Renal cortical epithelial cell (primary cell): ENCODE measurements around the gene EXOC4. TPM values are rescaled to one million over a fixed set of nuclear protein-coding genes. Genes with fewer than 3 reads are reported as not detected.

ENCODE experiments used
- DNase-seq: peaks from one replicate; pipeline ENCODE4 v3.0.0-alpha.2; 2011; ENCODE audit warnings: low read depth
- total RNA-seq: library from RNA; depleted of rRNA; stranded (reverse); fragments of >200 nt; gene quantifications from 2 replicates; pipeline ENCODE4 v1.2.3, GENCODE V29; 2014

EXOC4 gene
- total RNA-seq, 1 donor from 2014 or later, result 144 TPM

DNA sequence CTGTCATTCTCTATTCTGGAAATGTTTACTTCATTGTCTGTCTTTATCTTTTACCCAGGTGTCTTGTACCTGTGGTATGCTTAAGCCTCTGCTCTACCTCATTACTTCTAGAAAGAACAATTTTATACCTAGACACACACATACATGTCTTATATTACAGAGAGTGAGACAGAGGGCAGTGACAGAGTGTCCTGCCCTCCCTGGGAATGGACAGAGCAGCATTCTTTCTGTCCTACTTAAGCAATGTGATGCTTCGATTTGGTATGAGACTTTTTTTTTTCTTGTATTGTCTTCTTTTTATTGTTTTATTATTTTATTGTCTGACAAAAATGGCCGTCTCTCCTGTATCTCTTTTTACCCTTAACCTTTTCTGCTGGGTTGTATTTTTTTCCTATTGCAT, 286.1 kb downstream of the EXOC4 start:
- no peak for DNase-seq

DNA sequence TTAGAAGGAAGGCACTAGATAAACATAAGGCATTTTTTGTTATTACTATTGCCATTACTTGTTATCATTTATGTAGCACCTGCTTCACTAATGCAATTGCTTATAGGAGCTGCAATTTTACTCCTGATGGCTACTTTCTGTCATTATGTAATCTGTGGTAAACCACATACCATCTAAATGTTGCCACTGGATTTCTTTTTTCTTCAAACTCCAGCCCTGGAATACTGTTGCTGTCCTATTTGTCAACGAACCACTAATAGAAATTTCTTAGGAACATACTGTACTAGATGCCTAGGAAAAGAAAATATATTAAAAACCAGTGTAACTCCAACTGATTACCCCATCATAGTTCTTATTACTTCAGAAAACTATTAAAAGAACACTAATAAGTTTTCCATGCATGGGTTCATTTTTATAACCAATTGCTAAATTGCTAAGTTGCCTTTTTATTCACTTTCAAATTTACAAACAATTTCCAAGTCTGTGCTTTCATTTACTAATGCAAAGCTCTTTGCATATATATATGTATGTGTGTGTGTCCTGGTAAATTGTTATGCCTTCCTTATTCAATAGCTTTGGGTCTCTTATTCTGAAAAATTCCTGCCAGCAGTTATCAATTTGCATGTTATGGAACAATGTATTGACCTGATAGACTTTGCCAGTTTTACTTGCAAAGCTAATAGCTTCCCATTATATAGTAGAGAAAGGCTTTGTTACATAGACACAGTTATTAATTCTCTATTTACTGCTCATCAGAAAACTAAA, 287.4 kb downstream of the EXOC4 start:
- no peak for DNase-seq

DNA sequence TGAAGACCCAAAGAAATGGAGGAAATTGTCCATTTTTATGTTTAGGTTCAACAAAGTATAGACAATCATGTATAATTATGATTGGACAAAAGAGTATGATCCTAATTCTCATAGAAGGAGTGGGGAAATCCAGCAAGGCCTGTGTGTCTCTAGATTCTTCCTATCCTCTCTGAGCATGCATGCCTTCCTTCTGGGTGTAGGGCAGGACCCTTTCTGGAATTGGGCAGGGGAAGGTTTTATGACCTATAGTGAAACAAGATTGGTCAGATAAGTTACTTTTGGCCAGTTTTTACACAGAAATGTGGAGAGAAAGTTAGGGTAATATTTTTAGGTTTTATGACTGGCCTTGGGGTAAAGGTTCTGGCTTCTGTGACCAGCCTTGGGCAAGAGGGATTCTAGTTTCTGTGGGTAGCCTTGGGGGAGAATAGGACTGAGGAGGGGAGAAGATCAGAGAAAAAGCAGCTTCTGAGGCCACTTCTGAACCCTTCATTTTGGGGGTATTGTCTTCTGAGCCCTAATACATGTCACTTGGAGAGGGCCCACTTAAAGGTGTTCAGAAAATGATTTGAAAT, 289.4 kb downstream of the EXOC4 start:
- DNase-seq, result no peak

DNA sequence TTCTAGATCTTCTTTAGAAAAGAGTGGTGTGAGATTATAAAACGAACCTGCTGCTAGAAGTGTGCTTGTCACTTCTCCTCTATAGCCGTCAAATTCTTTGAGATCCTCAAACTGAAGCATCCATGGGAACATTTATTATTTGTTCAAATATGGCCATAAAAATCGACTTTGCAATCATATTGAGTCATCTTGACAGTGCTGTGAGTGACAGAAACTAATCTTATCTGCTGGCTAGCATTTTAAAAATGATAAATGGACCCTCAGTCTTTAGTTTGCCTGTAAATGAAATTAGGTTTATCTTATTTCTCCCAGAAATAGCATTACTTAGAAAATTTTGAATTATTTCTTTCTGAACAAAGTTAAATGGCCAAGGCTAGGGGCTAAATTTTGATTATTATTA, 290.8 kb downstream of the EXOC4 start:
- no peak for DNase-seq

DNA sequence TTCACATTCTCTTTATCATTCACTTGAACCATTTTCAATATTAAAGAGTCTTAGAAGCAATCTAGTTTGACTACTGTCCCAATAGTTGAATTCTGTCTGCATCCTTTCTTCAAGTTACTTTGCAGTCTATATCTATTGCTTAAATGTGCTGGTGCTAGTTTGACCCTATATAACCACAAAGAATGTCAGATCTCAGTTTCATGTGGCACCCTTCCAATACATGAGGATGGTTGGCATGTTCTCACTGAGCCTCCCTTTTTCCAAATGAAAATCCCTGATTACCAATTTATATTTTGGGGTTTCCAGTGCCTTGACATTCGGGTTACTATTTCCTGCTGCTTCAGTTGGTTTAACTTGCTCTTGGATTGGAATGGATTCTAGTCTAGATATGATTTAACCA, 292.7 kb downstream of the EXOC4 start:
- peak; percentile 18 for DNase-seq

DNA sequence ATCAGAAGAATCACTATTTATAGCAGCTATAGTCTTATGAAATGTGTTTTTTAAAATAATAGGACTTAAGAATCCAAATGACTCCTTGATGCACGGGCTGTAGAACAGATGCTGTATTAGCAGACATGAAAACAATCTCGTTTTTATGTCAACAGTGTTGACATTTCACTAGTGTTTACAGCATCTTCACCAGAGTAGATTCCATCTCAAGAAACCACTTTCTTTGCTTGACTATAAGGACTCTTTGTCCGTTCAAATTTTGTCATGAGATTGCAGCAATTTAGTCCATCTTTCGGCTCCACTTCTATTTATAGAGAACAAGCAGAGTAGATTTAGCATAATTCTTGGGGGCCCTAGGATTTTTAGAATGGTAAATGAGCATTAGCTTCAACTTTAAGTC, 295.1 kb downstream of the EXOC4 start:
- DNase-seq, result no peak

DNA sequence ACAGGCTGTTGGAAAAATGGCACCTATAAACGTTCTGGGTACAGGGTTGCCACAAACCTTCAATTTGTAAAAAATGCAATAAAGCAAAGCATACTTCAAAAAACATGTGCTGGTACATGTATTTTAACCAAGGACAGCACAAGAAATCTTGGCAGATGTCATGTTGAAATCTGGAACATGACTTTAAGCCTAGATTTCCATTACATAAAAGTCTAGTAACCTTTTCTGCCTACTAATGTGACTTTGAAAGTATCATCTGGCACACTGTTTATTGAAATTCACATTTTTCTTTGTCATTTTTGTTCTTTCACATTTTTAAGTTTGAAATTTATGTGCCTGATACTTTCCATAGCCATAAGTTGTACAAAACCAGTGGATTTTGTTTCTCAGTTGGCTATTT, 296.8 kb downstream of the EXOC4 start:
- DNase-seq, result no peak

DNA sequence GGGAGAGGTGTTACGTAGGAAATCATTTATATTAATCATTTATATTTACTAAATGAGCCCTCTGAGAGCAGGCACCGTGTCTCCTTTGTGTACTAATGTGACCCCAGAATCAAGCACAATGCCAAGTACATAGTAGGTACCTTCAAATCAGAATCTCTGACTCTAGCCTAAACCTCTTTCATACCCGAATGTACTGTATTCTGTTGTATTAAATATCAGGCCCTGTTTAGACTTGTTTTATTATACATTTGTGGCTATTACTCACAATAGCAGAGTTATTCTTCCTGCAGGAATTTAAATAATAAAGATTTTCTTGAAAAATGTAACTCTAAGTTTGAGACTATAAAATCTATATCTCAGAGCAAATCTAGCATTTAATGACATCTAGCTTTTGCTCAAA, 297.3 kb downstream of the EXOC4 start:
- DNase-seq, result no peak

DNA sequence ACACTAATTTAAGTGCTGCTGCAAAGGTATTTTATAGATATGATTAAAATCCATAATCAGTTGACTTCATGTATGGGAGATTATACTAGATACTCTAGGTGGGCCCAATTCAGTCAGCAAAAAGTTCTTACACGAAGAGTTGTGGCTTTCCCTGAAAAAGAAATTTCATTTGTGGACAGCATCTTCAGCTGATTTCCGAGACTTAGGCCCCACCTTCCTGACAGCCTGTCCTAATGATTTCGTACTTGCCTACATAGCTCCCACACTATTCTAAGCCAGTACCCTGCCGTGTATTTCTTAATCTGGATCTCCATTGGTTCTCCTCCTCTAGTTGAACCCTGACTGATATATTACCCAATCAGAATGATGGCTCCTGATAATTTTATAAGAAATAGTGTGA, 297.9 kb downstream of the EXOC4 start:
- DNase-seq, result no peak

DNA sequence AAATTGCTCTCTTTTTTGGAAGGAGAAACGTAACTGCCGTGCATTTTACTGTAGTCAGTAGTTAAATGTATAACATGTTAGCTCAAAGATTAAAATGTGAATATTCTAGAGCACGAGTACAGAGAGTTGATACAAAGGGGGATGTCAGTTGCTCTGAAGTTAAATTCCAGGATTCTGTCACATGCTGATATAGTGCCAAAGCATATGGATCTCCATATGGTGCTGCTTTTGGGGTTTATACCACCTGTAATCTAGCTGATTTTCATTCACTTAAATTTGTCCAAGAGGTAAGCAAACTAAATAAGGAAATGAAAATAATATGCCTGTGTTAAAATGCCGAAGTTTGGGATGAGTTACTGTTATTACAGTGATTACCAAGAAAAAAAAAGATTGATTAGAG, 298.6 kb downstream of the EXOC4 start:
- no peak for DNase-seq

DNA sequence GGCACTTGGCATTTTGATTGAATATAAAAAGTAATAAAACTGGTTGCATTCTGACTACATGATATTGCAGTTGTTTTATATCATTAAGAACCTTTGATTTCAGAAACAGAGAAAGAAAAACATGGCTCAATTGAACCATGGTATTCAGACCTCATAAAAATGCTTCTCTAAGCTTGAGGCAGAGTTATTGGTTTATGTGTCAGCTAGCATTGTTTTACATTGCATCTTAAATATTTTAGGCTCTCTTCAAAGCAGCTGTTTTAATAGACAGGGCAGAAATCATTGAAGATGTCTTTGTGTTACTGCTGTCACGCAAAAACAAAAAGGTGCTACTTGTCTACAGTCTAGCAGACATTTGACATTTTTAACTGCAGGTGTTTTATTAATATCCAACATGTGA, 299.2 kb downstream of the EXOC4 start:
- DNase-seq, result no peak

DNA sequence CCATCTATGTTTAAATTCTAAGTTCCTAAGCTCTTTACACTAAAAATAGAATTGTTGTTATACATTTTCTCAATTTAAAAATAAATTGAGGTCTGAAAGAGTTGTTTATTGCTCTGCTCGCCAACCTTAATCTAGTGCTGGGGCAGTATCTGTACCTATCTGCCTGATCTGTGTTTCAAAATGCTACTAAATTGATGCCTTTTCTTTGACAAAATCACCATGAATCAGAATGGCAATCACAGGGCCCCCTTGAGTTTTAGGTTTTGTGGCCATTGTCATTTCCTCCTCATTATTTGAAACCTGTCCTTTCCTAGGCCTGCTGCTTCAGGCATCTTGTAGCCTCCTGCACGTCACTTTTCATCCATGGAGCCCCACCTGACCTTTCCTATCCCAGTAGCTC, 301.5 kb downstream of the EXOC4 start:
- no peak for DNase-seq

DNA sequence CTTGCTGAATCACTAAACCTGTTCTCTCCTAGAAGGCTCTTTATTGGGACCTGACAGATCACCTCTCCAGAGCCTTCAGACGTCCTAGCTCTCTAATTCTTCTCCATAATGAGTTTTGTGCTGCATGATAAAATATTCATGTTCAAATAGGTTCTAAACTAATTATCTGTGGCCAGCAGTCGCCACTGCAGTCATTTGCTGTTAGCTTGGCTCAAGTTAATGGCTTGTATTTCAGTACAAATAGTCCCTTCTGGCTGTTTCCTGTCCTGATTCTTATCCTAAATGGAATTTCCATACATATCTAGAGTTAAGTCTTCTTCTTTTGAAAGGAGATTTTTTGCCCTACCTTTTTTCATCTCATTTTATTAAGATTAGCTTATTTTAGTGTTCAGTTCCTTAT, 303.2 kb downstream of the EXOC4 start:
- no peak for DNase-seq

DNA sequence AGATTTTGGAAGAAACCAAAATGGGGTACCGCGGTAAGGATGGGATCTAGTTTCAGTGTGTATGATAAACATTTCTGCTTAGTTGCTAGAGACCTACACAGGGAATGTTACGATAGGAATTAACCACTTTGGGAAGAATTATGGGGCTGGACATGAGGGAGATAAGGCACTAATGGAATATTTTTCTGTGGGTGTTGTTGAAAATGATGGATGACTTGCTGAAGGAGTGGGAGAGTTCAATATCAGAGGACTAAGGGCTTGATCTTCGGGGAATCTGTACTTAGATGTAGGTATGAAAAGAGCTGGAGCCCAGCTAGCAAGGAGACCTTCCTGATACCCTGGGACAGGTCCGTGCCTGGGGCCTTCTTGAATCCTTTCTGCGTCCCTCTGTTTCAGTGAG, 303.7 kb downstream of the EXOC4 start:
- no peak for DNase-seq

DNA sequence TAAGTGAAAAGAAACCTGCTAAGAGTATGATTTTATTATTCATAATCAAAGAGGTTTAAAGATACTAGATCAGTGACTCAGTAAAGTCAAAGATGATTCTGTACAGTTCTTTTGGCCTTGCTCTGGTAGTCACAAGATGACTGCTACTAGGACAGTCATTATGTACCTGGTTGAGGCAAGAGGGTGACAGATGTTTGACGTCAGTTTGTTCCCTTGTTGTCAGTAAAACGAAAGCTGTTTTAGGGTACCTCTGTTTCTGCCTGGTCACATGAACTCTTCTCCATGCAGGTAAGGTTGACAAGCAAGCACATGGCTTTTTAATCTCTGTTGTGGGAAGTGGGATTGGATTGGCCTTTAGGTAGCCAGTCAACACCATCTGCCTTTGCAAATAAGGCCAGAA, 308.0 kb downstream of the EXOC4 start:
- DNase-seq, result no peak

DNA sequence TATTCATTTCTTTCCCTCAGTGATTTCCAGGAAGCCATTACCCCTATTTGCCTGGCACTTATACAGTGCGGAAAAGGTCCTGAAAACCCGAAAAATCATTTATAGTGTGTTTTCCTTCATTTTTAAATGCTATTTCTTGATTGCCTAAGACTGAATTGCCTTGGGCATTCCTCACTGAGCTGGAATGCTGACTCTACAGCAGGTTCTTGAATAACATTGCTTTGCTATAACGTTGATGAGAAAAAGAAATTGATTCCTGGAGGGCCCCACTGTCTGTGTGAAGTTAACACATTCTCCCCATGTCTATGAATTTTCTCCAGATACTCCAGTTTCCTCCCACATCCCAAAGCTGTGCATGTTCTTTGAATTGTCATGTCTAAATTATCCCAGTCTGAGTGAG, 308.5 kb downstream of the EXOC4 start:
- peak; percentile 33 for DNase-seq

DNA sequence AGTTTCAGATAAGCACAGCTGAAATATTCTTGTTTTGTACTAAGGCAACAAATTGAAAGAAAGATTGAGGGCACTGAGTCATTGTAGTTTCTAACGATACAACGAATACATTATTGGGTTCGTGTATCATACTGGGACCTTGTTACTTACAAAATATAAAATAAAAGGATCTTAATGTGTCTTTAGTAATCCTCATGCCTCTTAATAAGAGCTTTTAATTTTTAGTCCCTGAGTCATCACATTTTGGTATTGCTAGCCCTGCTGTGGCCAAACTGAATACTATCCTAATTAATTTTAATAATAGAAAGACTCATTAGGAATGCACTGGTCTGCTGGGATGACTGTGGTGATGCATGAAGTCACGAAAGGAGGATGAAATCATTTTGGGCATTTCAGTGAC, 309.7 kb downstream of the EXOC4 start:
- DNase-seq, result peak; percentile 59

DNA sequence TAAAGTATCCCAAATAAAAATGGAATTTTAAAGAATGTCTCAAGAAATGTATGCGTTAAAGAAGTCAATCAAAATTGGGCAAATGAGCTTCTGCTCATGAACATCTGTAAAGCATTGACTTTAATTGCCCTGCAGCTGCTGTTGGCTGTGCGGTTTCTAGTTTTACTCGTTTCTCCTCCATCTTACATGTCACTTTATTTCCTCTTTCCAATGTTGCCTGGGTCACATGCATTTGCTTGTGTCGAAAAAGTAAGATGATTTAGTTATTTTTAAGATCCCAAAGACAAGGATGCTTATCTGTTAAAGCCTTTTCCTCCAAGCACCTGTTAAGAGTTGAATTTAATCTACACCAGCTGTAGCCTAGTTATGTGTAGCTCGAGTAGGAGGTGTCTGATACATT, 310.4 kb downstream of the EXOC4 start:
- DNase-seq, result no peak

DNA sequence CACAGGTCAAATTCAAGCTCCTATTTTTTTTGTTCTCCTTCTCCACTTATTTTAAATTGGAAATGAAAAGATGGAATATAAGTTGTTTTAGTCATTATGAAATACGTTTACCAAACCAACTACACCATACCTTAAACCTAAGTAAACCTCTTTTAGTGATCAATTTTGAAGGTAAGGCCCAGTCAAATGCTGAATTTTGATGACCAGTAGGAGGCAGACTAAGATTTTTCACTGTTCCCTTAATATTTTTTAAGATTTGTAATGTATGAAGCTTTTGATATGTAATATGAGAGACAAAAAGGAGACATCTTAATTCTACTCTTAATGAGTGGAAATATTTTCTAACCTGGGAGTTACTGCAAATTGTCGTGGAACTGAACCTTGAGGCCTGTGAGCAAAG, 311.6 kb downstream of the EXOC4 start:
- no peak for DNase-seq

DNA sequence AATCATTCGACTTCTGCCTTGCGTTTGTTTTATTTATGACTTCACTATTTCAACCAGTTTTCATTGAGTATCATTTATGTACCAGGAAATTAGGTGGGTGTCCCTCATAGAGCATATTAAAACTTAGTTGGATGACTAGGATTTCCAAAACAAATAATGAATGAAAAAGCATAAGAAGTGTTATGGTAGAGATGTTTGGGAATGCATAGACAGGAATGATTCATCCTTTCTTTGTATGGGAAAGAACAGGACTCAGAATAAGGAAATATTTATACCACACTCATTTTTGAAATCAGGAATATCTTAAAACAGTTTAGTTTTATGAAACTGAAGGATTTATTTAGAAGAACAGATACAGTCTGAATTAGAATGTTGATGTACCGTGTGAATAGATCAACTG, 315.7 kb downstream of the EXOC4 start:
- no peak for DNase-seq

DNA sequence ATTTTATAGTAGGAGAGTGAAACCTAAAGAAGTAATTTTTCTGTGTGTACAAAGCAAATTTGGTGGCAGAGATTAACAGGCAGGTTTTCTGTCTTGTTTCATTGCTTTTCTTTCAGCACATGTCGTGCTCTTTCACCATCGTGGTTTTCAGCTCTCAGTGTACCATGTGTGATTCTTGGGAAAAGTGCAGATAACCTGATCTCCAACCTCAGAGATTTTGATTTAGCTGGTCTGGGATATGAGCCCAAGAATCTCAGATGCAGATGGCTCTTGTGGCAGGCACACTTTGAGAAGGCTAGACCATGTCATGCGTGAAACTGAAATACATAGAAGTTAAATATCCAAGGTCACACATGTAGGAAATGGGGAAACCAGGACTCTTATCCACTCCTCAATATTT, 317.4 kb downstream of the EXOC4 start:
- DNase-seq, result no peak

DNA sequence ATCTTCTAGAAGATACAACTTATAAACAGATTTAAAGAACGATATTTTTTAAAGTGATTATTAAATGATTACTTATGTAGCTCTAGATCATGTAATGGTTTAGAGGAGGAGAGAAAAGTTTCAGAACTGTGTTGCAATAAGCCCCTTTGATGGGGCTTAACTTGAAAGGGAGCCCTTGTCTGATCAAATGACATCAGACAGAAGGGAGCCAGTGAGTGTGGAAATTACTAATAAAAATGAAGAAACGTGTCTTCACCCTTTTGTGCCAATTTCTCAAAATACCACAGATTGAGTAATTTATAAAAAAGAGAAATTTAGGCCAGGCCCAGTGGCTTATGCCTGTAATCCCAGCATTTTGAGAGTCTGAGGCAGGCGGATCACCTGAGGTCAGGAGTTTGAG, 318.2 kb downstream of the EXOC4 start:
- no peak for DNase-seq

DNA sequence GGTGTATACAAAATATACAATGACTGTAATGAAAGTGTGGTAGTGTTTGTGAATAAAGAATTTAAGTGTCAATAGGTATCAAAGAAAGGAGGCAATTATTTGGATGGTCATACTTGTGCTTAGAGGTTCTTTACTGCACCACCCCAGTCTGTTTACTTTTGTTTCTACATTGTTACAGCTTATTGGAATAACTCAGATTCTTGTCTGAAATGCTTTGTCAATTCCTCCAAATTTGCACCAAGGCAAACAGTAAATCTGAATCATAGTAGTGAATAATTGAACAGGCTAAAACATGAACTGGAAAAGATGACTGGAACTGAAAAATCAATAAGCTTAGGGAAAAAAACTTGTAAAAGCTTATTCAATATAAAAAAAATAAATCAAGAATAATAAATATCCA, 319.2 kb downstream of the EXOC4 start:
- DNase-seq, result peak; percentile 14

DNA sequence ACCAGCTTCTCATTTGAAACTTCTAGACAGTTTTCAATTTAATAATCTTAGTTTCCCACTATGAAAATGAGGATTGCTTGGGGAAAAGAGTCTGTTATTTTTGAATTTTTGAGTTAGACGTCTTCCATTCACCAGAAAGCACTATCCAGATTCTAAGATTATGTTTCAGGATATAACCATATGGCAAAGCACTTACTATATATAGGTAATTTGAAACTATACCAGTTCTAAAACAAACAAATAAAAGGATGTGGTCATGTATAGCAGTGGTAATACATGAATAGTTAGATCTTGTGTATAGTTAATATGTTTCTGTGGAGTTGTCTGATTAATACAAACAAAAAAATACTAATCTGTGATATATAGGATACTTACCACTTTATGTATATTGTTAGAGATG, 320.0 kb downstream of the EXOC4 start:
- no peak for DNase-seq
